Stomach (tissue), 9 donors: ENCODE measurements around the gene MCOLN3. TPM values are rescaled to one million over a fixed set of nuclear protein-coding genes. Genes with fewer than 3 reads are reported as not detected.
A peak's percentile ranks its signal among the peaks of the same experiment; 100 is the strongest.

ENCODE experiments used
- DNase-seq, 2 donors: peaks; one replicate each; pipeline versions ENCODE4 v3.0.0 to v3.0.0-alpha.2; 2013 to 2019
- H3K27ac ChIP-seq, 5 donors: fragments of 200-600 bp in 4 of 5; sonication (generic) in 4 of 5; one replicate each; pipeline ENCODE4 v1.5.1; 2013 to 2019; ENCODE audit warnings: mild to moderate bottlenecking in 1 of 5, moderate library complexity in 1 of 5
- H3K27me3 ChIP-seq, 3 donors: fragments of 200-600 bp; sonication (generic); one replicate each; pipeline ENCODE4 v1.5.1; 2017 to 2019; ENCODE audit warnings: mixed run types in 1 of 3
- H3K36me3 ChIP-seq, 4 donors: fragments of 200-600 bp; sonication (generic); 1 replicate in 3 of 4; 2 replicates in 1 of 4; pipeline ENCODE4 v1.5.1; 2016 to 2019
- H3K4me1 ChIP-seq, 4 donors: fragments of 200-600 bp; sonication (generic); one replicate each; pipeline ENCODE4 v1.5.1; 2016 to 2019
- H3K4me3 ChIP-seq, 4 donors: fragments of 200-600 bp; sonication (generic) in 3 of 4; one replicate each; pipeline ENCODE4 v1.5.1; 2016 to 2019; ENCODE audit warnings: mild to moderate bottlenecking in 1 of 4
- H3K9me3 ChIP-seq, 4 donors: fragments of 200-600 bp; sonication (generic); one replicate each; pipeline ENCODE4 v1.5.1; 2016 to 2019
- CTCF ChIP-seq, 7 experiments: fragments of 450-650 bp in 4 of 7; fragments of 200-600 bp in 3 of 7; sonication (generic) in 3 of 7; IDR thresholded peaks; one replicate each; pipeline ENCODE4 v1.5.1; 2016 to 2019; ENCODE audit warnings: antibody characterized with exemption in 7 of 7, control low read depth in 2 of 7, mild to moderate bottlenecking in 1 of 7
- EP300 ChIP-seq: sonication (generic); formaldehyde crosslinking; IDR thresholded peaks from one replicate; pipeline ENCODE4 v1.6.1; 2017; ENCODE audit warnings: antibody characterized with exemption
- POLR2A ChIP-seq, 4 donors: fragments of 450-650 bp; IDR thresholded peaks; one replicate each; pipeline ENCODE4 v1.6.1; 2016; ENCODE audit warnings: antibody characterized with exemption in 4 of 4, control low read depth in 2 of 4, mild to moderate bottlenecking in 1 of 4, moderate library complexity in 1 of 4
- POLR2AphosphoS5 ChIP-seq, 3 donors: sonication (generic); formaldehyde crosslinking; IDR thresholded peaks; one replicate each; pipeline ENCODE4 v1.6.1; 2016; ENCODE audit warnings: antibody characterized with exemption in 3 of 3
- WGBS, 5 donors: extraction: QIAGEN DNeasy Blood & Tissue Kit in 3 of 5; methylation state at CpG; one replicate each; pipeline versions ENCODE4 v1.1.5 to v1.1.7; 2013 to 2018; 5-methylcytosine and 5-hydroxymethylcytosine counted together
- intact Hi-C: fragments of 100-400 bp; cut with DNase I; formaldehyde crosslinking; loops from one replicate; pipeline ENCODE4 v1.15.1; 2023; ENCODE audit warnings: low total_unique reads
- polyA plus RNA-seq, 3 donors: library from polyadenylated mRNA; stranded (reverse); fragments of 200-250 nt; gene quantifications; one replicate each; pipeline ENCODE4 v1.2.3, GENCODE V29; 2013
- total RNA-seq, 5 donors: library from RNA; depleted of rRNA; stranded (reverse); fragments of >200 nt; gene quantifications; one replicate each; pipeline versions ENCODE4 v1.1.0 to v1.2.3, GENCODE V29; 2014 to 2016
- donor health status: healthy with polysubstance abuse.
- donor health status: Bipolar disorder and iron deficiency.
- donor health status: healthy.

Gene MCOLN3
- total and polyA plus RNA-seq, 8 donors, result 0.89 to 7.3 (median 1.4) TPM; not detected in 2

GRCh38 chr1:85001742-85002141, 46.6 kb downstream of the MCOLN3 start:
- no peak for DNase-seq
- peaks cover 9 to 20% (median 19%) of the 10 kb centered on the region in 4 donors for H3K4me1 ChIP-seq
- H3K36me3 ChIP-seq, result no peaks in the 10 kb centered on the region
- peaks cover 0 to 12% (median 4%) of the 10 kb centered on the region in 4 donors for H3K9me3 ChIP-seq
- intact Hi-C loops, result no loop called here
- H3K27ac ChIP-seq, result no peak overlapping the region
- H3K4me3 ChIP-seq, result no peak overlapping the region
- H3K27me3 ChIP-seq, result peaks cover 0 to 55% (median 21%) of the 10 kb centered on the region in 3 donors
- TF ChIP-seq POLR2AphosphoS5 (IDR thresholded peaks at IDR 0.05), result no peak
- TF ChIP-seq EP300, result no peak
- TF ChIP-seq POLR2A (IDR thresholded peaks at IDR 0.05), result no peak
- TF ChIP-seq CTCF (IDR thresholded peaks at IDR 0.05), result no peak

- Histone ChIP-seq H3K4me3 (peak overlapping the region in 2 of 4 donors; percentile 82 to 83), H3K36me3 (no peaks in the 10 kb centered on the region), H3K27ac (no peak overlapping the region), H3K4me1 (peaks cover 14 to 28% (median 26%) of the 10 kb centered on the region in 4 donors), H3K9me3 (no peaks in the 10 kb centered on the region), H3K27me3 (peaks cover 0 to 65% (median 25%) of the 10 kb centered on the region in 3 donors)
- 44 to 53% (median 45%) methylated on average over 14 of the region's 14 CpGs for WGBS, 5 donors
- peak in 1 of 2 donors; percentile 30 for DNase-seq
- TF ChIP-seq EP300, result no peak
- TF ChIP-seq POLR2AphosphoS5 (IDR thresholded peaks at IDR 0.05), result no peak
- TF ChIP-seq CTCF (IDR thresholded peaks at IDR 0.05), result no peak
- no peak for TF ChIP-seq POLR2A (IDR thresholded peaks at IDR 0.05)
- intact Hi-C loops, result no loop called here
Observed at GRCh38 chr1:84998642-84999280, 49.5 kb downstream of the MCOLN3 start.

- intact Hi-C loops, result no loop called here
- DNase-seq, result peak in 1 of 2 donors; percentile 43
- H3K27me3 ChIP-seq, result peaks cover 0 to 58% (median 25%) of the 10 kb centered on the region in 3 donors
- peaks cover 14 to 28% (median 26%) of the 10 kb centered on the region in 4 donors for H3K4me1 ChIP-seq
- H3K27ac ChIP-seq, result peak overlapping the region in 2 of 5 donors; percentile 31 to 69
- no peak for TF ChIP-seq CTCF (IDR thresholded peaks at IDR 0.05)
- no peak for TF ChIP-seq POLR2A (IDR thresholded peaks at IDR 0.05)
- no peak for TF ChIP-seq EP300
- TF ChIP-seq POLR2AphosphoS5 (IDR thresholded peaks at IDR 0.05), result no peak
- 1 to 2% (median 1%) methylated on average over 45 to 58 of the region's 58 CpGs for WGBS, 5 donors
- no peaks in the 10 kb centered on the region for H3K36me3 ChIP-seq
- no peaks in the 10 kb centered on the region for H3K9me3 ChIP-seq
- H3K4me3 ChIP-seq, result peak overlapping the region; percentile 54 to 83 (median 74)
Observed at GRCh38 chr1:84997667-84998600, 50.4 kb downstream of the MCOLN3 start.
